NCI-H1092 treated with DMSO at 0.1 percent for 48 hours (cell line): ENCODE data around the gene SLC22A23.
A peak's percentile ranks its signal among the peaks of the same experiment; 100 is the strongest.

ENCODE experiments used
- DNase-seq: peaks from one replicate; lab custom pipeline; 2025; lab: John Stamatoyannopoulos, UW

Gene SLC22A23

GRCh38 chr6:3444276-3445088 is 12.4 kb downstream of the SLC22A23 start:
- DNase-seq: no peak

DNA sequence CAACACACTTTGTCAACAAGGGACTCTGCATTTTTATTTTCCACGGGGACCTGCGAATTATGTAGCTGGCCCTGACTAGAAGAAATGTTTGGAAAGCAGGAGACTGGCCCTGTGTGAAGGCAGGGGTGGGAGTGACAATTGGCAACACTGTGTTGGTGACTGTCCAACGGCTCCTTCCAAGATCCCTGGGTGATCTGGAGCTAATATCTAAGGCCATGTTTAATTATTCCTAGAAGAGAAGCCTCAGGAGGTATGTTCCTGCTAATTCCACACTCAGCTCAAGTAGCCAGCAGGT is 13.7 kb downstream of the SLC22A23 start:
- no peak for DNase-seq

DNA sequence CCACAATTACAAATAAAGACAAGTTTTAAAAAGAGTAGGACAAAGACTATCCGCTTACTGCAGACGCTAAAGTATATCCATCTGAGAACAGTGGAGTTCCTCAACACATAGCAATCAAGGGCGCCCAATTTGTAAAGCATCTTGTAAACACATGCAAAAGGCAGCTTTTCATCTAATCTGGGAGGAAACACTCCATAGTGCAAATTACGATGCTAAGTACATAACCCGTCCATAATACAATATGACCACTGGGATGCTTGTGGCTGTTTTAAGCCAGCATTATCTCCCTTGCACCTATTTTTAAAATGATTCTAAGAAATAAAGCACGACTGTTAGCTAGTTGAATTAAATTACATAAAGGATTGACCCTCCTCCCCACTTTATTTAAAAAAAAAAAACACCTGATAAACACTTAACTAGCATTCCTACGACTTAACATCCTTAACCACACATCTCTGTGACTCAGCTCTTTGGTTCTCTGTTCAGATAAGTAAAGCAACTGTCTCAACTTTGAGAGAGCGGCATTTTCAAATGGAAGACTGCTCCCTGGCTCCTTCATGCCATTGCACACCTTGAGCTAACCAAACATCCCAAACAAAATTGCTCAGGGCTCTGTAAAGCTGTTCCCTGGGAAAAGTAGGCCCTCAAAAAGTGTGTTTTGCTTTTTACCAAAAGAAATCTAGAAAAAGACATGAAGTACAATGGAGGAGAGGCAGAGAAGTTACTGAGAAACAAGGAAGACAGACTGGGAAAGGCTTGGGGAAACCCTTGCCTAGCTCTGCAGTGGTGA is 14.2 kb downstream of the SLC22A23 start:
- DNase-seq: no peak

GRCh38 chr6:3440911-3441310 is 15.9 kb downstream of the SLC22A23 start:
- no peak for DNase-seq

DNA sequence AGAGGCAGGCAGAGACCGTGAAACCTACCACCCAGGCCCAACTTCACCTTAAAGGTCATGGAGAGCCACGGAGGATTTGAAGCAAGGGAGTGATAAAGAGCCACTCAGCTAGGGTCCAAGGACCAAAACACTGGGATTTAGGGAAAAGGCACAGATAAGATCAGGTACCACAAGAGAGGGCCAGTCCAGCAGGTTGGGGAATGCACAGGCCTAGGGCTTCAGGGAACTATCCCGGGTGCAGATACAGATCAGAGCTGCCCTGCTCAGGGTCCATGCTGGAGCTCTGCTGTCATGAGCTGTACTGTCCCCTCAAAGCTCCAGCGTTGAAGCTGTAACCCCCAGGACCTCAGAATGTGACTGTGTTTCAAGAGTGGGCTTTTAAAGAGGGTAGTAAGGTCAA is 16.9 kb downstream of the SLC22A23 start:
- no peak for DNase-seq

DNA sequence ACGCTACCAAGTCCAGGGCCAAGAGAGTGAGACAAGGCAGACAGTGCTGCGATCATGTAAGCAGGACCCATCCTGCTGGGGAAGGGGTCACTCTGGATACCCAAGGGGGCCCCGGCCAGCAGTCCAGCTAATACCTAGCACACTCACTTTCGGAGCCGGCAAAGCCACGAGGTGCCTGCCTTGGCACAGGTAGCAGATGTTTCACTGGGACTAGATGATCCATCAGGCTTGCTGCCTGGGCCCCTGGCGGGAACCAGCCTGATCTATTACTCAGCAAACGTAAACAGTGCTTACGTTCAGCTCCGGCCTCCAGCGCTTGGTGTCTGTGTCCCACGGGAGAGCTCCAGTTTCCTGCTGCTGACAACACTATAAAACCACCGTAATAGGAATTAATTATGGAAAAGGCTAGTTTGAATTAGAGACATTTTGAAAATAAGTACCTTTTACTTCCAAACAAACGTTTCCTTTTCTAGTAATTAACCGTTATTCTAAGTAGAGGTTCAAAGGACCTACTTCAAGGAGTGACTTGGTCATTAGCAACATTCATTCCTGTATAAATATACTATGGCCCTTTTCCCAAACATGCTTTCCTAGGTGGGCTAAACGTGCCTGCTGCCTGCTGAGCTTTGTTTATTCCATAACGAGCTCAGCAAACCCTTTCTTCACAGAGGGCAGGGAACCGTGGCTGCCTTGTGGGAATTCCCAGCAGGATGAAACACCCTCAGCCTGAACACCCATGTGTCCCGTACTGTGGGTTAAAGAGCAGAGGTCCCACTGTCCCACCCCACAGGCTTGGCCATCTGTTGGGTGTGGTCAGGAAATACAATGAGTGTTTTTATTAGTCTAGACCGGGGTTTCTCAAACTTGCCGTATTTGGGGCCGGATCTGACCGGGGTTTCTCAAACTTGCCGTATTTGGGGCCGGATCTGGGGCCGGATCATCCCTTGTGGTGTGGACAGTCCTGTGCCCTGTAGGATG is 18.4 kb downstream of the SLC22A23 start:
- DNase-seq: peak; percentile 65

DNA sequence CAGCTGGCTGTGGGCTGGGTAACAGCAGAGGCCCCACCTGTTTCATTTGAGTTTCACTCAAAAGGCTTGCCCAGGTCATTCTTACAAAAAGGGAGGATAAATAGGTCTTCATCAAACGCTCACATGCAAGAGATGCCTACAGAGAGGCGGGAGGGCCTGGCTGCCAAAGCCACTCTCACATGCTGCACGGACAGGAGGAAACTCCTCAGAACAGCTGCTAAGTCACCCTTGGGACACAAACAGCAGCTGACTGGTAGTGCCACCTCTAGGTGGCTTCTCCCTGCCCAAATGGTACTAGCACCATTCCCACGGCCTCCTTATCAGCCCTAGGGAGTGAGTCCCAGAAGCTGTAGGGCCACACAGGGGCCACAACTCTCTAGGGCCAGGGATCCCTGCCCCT is 23.8 kb downstream of the SLC22A23 start:
- no peak for DNase-seq

DNA sequence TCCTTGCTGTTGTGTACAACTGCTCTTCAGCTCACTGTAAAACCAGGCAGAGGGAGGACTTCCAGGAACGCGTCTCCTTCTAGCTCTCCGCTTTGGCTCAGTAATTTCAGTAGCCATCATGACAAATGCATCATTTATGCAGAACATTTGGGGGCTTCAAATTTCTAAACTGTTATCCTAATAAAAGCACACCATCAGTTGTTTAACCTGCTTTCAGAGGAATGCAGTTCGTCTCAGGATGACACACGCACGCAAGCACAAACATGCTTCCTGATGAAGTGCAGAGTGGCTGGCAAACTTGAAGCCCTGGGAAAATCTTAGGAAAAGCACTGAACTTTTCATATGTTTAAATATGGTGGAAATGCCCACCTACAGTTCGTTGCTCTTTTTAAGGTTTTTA is 24.4 kb downstream of the SLC22A23 start:
- no peak for DNase-seq

DNA sequence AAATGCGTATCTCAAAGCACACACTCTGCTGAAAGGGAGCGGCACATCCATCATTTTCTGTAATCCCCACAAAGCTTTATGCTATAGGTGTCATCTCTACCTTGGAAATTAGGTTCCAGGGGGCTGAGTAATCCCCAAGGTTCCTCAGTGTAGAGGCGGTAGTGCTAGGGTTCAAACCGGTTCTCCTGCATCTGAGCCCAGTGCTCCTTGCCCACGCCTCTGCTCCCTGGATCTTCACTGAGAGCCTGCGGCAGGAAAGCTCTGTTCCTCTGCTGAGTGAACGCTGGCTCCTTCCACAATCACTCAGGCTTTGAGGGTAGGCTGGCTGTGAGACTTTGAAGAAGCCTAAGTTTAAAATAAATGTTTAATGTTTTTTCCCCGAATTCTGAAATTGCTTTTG is 24.9 kb downstream of the SLC22A23 start:
- DNase-seq: no peak

- no peak for DNase-seq
Observed at GRCh38 chr6:3429211-3429610, 27.6 kb downstream of the SLC22A23 start.

- no peak for DNase-seq
Observed at GRCh38 chr6:3428700-3429099, 28.1 kb downstream of the SLC22A23 start.

GRCh38 chr6:3428247-3428646 is 28.6 kb downstream of the SLC22A23 start:
- no peak for DNase-seq

GRCh38 chr6:3427687-3428085 is 29.2 kb downstream of the SLC22A23 start:
- no peak for DNase-seq

- no peak for DNase-seq
Observed at GRCh38 chr6:3426927-3427686, 29.7 kb downstream of the SLC22A23 start.

DNA sequence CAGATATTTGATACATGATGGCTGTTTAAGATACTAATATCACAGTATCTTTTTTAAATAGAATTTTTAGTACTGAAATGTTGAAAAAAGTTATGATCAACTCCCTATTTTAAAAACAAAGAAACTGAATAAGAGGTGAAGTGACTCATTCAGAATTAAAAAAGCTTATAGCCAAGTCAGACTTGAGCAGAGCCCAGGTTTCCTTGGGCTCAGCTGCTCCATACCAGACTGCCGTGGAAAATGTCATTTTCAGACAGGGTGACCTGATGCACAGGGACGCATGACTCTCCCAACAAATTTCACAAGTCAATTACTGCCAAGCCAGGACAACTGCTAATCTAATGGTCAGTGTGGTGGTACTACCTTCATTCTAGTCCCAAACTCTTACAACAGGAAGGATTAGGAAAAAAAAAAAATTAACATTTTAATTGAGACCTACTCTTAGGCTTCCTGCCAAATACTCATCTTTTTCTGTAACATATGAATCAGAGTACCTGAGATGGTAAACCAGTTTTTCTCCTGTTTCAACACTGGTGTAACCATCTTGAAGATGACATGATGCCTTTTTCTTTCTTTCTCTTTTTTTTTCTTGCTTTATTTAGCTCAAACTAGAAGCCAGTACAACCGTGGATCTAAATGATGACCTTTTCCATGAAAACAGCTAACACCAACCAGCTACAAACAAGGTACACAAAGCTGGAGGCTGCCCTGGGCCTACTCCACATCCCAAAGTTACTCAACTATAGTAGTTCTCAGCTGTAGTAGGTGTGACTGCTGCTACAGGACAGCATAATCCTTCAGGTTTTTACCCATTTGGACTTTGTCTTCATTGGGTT is 30.5 kb downstream of the SLC22A23 start:
- DNase-seq: no peak

GRCh38 chr6:3425574-3425973 is 31.3 kb downstream of the SLC22A23 start:
- DNase-seq: no peak

DNA sequence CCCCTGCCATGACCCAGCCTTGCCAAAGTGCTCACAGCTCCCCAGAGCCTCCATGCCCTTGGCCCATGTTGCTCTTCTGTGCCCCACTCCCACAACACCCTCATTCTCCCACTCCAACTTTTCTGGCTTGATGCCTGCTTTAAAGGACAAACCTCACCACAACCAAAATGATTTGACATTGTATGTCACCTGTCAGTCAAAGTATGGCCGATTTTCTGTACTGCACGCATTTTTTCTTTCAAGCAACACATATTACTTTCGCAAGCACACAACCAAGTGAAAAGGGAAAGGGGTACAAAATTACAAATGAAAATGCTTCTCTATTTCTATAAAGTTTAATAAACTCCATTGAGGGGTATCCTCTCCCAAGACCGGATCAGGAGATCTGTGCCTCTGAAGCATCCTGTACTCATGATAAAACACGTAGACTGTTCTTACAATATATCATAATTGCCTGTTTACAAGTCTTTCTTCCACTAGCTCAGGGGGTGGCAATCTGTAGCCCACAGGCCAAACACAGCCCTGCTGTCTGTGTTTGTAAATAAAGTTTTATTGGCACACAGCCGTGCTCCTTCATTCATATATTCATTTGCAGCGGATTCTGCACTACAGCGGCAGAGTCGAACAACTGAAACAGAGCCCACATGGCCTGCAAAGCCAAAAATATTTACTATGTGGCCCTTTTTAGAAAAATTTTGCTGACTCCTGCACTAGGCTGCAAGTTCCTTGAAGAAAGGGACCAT is 32.5 kb downstream of the SLC22A23 start:
- no peak for DNase-seq

DNA sequence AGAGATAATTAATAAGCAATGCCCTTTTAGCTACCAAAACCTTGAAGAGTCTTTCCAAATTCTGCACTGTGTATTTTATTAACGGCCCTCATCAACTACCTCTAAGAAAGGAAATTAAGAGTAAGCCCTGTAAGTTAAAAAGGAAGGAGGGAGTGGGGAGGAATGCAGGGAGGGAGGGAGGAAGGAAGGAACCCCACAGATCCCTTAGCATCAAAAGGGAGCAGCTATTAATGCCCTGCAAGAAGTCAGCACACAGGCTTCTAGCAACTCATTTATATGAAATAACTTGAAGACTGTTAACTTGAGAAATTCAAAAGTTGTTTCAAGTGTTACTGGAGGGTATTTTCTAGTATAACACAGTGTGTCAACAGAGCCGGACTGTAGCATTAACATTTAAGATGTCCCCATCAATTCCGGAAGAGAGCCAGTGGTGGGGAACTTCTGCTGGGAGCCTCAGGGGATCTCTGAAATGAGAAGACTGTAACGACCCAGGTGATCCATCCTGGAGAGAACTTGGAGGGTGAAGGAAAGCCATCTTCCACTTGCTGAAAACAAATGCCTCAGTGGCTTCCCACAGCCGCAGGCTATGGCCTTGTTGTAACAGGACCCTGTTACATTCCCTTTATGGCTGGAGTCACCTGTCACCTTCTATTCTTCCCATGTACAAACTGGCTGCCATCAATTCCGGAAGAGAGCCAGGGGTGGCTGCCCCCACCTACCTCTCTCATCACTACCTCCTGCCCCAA is 33.2 kb downstream of the SLC22A23 start:
- DNase-seq: no peak

DNA sequence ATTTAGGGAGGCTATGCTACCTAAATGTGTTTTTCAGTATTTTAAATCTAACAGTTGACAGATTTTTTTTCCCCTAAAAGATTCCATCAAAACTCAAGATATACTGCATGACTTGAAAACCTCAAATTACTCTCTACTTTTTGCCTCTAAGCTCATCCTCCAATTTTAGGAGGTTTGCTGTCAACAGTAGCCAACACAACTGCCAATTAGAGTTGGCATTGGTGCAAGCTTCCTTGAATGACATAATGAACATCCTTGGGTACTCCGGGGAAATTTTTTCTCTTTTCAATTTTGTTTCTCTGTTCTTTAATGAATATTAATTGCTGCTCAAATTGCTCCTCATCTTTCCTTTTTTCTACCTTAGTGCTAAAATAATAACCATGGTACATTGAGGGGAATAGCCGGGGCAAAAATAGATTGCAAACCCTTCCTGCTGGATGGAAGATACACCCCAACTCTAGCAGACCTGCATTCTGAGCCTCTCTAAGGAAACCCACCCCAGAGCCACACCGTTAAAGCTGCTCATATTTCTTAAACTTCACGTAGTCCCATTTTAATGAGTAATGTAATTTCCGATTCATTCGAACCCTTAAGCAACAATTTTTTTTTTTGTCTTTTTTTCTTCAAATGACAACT is 34.3 kb downstream of the SLC22A23 start:
- no peak for DNase-seq
